A673 (cell line): Measurements from ENCODE around the gene FNDC3B.

ENCODE experiments used
- EZH2 ChIP-seq: fragments of 200-600 bp; sonication (generic); IDR thresholded peaks from 2 replicates; pipeline ENCODE4 v1.6.1; 2017; ENCODE audit warnings: borderline replicate concordance, low read depth, mild to moderate bottlenecking, mixed read lengths, antibody characterized with exemption, low read length; ENCODE audit not compliant: poor library complexity, severe bottlenecking
- TF ChIP-seq, protein P1 (sequence below): fragments of 300-800, 200-600 bp; sonication (generic); conservative IDR thresholded peaks from 2 replicates; pipeline ENCODE4 v1.5.1; 2017; ENCODE audit warnings: low read depth, mild to moderate bottlenecking, antibody characterized with exemption, low read length, moderate library complexity, mixed read lengths

DNA sequence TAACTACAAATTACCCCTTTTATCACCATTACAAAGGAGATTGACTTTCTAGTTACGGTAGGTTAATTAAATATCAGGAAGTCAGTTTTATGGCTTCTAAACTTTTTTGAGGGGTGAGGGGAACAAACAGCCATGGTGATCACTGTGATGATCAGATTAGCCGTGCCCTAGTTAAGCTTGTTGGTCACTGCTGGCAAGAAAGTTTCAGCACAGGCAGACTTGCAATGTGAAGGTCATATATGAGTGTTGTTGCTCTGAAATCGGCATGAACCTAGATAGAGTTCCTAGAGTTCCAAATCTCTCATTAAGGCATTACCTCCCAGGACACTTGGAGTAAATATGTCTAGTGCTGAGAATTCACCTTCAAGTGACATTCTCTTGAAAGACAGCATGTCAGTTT, 252.3 kb downstream of the FNDC3B start:
- TF ChIP-seq, protein P1, sequence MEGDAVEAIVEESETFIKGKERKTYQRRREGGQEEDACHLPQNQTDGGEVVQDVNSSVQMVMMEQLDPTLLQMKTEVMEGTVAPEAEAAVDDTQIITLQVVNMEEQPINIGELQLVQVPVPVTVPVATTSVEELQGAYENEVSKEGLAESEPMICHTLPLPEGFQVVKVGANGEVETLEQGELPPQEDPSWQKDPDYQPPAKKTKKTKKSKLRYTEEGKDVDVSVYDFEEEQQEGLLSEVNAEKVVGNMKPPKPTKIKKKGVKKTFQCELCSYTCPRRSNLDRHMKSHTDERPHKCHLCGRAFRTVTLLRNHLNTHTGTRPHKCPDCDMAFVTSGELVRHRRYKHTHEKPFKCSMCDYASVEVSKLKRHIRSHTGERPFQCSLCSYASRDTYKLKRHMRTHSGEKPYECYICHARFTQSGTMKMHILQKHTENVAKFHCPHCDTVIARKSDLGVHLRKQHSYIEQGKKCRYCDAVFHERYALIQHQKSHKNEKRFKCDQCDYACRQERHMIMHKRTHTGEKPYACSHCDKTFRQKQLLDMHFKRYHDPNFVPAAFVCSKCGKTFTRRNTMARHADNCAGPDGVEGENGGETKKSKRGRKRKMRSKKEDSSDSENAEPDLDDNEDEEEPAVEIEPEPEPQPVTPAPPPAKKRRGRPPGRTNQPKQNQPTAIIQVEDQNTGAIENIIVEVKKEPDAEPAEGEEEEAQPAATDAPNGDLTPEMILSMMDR = no peak
- no peak for TF ChIP-seq EZH2
